Type B pancreatic cell (in vitro differentiated cells): Measurements from ENCODE around the gene ASB11. TPM values are rescaled to one million over a fixed set of nuclear protein-coding genes. Genes with fewer than 3 reads are reported as not detected.
"Not testable (repeated sequence)": the region's sequence is repeated elsewhere in the genome, so short reads cannot be mapped to it uniquely, and the experiment has no call there.

Experiments
- DNase-seq: peaks from one replicate; pipeline ENCODE4 v3.0.0; 2021; ENCODE audit warnings: mixed read lengths; ENCODE audit not compliant: unreplicated experiment; ENCODE audit errors: extremely low spot score
- H3K27ac Mint-ChIP-seq: 2 replicates; pipeline ENCODE4 v1.8.0; 2021; ENCODE audit warnings: mild to moderate bottlenecking, mixed read lengths
- H3K27me3 Mint-ChIP-seq: 2 replicates; pipeline ENCODE4 v1.8.0; 2021; ENCODE audit warnings: mixed read lengths
- H3K36me3 Mint-ChIP-seq: 2 replicates; pipeline ENCODE4 v1.8.0; 2021; ENCODE audit warnings: mixed read lengths
- H3K4me1 Mint-ChIP-seq: one replicate; pipeline ENCODE4 v1.8.0; 2021; ENCODE audit warnings: mixed read lengths; ENCODE audit not compliant: unreplicated experiment
- H3K4me3 Mint-ChIP-seq: 2 replicates; pipeline ENCODE4 v1.8.0; 2021; ENCODE audit warnings: mild to moderate bottlenecking, mixed read lengths
- H3K9me3 Mint-ChIP-seq: 2 replicates; pipeline ENCODE4 v1.8.0; 2021; ENCODE audit warnings: mixed read lengths
- total RNA-seq: library from RNA; stranded (reverse); gene quantifications from 2 replicates; pipeline ENCODE4 v1.2.1, GENCODE V29; 2021; ENCODE audit warnings: low replicate concordance
- TF ChIP-seq, protein P1 (sequence below): fragments of 200-600 bp; sonication (generic); conservative IDR thresholded peaks from 2 replicates; pipeline ENCODE4 v1.5.0; 2021; ENCODE audit warnings: antibody characterized with exemption, mild to moderate bottlenecking

ASB11 gene
- total RNA-seq, 1 donor from 2014 or later, result 0.14 TPM

DNA sequence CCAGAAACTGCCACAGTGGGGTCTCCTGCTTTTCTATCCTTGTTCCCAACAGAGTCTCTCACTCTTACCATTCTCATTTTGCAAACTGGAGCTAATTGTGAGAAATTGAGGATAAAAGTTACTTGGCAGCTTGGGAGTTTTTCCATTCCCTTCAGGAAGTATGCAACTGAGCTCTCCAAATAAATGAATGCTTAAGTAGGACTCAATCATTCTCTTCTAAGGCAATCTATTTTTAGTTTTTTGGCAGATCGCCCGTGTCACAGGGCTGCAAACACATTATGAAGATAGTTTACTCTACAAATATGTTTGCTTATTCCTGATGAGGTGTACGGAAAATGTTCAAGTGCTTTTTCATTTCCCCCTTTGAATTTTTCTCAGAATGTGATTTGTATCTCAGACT is 5.3 kb downstream of the ASB11 start:
- no peaks in the 10 kb centered on the region for H3K36me3 Mint-ChIP-seq
- TF ChIP-seq, protein P1, sequence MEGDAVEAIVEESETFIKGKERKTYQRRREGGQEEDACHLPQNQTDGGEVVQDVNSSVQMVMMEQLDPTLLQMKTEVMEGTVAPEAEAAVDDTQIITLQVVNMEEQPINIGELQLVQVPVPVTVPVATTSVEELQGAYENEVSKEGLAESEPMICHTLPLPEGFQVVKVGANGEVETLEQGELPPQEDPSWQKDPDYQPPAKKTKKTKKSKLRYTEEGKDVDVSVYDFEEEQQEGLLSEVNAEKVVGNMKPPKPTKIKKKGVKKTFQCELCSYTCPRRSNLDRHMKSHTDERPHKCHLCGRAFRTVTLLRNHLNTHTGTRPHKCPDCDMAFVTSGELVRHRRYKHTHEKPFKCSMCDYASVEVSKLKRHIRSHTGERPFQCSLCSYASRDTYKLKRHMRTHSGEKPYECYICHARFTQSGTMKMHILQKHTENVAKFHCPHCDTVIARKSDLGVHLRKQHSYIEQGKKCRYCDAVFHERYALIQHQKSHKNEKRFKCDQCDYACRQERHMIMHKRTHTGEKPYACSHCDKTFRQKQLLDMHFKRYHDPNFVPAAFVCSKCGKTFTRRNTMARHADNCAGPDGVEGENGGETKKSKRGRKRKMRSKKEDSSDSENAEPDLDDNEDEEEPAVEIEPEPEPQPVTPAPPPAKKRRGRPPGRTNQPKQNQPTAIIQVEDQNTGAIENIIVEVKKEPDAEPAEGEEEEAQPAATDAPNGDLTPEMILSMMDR, result no peak
- H3K27ac Mint-ChIP-seq, result no peak overlapping the region
- no peaks in the 10 kb centered on the region for H3K27me3 Mint-ChIP-seq
- no peaks in the 10 kb centered on the region for H3K9me3 Mint-ChIP-seq
- no peaks in the 10 kb centered on the region for H3K4me1 Mint-ChIP-seq
- no peak for DNase-seq
- H3K4me3 Mint-ChIP-seq, result no peak overlapping the region

DNA sequence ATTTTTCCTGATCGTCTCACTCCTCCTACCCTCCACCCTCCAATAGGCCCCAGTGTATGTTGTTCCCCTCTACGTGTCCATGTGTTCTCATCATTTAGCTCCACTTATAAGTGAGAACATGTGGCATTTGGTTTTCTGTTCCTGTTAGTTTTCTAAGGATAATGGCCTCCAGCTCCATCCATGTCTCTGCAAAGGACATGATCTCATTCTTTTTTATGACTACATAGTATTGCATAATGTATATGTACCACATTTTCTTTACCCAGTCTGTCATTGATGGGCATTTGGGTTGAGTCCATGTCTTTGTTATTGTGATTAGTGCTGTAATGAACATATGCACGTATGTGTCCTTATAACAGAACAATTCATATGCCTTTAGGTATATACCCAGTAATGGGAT is 9.5 kb downstream of the ASB11 start:
- not testable (repeated sequence) for H3K9me3 Mint-ChIP-seq, H3K36me3 Mint-ChIP-seq, DNase-seq, H3K27ac Mint-ChIP-seq, H3K4me3 Mint-ChIP-seq, H3K27me3 Mint-ChIP-seq, H3K4me1 Mint-ChIP-seq

DNA sequence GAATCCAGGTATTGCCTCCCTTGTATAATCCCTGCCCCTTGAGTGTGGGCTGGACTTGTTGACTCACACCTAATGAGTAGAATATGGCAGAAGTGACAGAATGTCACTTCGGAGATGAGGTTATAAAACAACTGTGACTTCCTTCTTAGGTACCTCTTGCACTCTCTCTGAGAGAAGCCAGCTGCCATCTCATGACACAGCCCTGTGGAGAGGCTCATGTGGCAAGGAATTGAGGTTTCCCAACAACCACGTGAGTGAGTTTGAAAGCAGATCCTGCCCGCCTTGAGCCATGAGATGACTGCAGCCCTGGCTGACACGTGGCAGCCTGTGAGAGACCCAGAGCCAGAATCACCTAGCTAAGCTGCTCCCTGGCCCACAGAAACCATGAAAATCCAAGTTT is 13.5 kb downstream of the ASB11 start:
- no peak overlapping the region for H3K27ac Mint-ChIP-seq
- TF ChIP-seq, protein P1, result no peak
- no peak overlapping the region for H3K4me3 Mint-ChIP-seq
- H3K4me1 Mint-ChIP-seq, result peaks cover 19% of the 10 kb centered on the region
- H3K9me3 Mint-ChIP-seq, result no peaks in the 10 kb centered on the region
- DNase-seq, result no peak
- H3K27me3 Mint-ChIP-seq, result no peaks in the 10 kb centered on the region
- H3K36me3 Mint-ChIP-seq, result no peaks in the 10 kb centered on the region

DNA sequence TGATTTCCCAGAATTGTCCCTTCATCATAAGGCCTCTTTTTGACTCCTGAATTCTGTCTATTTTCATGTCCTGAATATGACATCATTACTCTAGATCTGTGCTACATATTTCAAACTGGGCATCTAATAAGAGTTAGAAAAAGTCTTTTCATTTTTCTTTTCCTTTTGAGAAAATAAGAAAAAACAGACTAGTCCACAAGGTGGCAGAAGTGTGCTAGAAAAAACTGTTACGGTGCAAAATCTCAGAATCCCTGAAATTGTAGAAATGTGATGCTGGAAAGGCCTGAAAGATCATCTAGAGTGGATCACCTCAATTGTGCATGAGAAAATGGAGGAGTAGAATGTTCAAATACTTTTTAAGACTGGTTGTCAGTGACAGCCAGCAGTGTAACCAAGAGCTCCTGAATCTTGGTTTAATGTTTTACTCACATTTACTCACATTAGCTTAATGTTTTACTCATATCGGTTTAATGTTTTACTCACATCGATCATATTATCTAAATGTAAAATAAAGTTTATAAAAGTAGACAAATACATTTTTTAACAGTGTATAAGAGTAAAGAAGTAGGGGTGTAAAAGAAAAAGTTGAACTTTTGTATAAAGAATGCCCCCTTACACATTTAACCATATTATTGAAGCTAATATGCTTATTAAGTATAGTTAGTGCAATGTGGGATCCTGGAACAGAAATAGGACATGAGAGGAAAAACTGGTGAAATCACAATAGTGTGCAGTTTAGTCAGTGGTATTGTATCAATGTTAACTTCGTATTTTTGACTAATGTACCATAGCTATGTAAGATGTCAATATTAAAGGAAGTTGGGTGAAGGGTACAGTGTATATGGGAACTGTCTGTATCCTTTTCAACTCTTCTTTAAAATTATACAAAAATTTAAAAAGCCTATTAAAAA is 15.2 kb downstream of the ASB11 start:
- Mint-ChIP-seq H3K9me3 (no peaks in the 10 kb centered on the region), H3K4me1 (peaks cover 19% of the 10 kb centered on the region), H3K36me3 (no peaks in the 10 kb centered on the region), H3K4me3 (peak overlapping the region; percentile 16), H3K27ac (peak overlapping the region; percentile 10), H3K27me3 (no peaks in the 10 kb centered on the region)
- DNase-seq, result no peak
- TF ChIP-seq, protein P1, result peak; percentile 80

DNA sequence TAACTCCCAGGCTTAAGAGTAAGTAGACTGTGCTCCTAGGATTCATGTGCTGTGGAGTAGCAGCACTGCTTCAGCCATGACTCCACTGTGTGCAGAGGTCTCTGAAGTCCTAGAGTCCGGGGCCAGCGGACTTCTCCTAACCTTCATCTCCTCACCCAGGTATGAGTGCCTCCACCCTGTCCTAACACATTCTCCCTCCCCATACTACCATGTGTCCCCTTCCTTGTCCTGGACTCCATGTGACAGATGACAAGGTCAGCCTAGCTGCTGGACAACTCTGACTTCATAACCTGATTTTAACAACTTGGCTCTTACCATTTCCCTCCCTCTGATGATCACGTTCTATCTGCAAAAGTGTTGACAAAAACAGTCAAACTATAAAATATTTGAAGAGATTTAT is 16.7 kb downstream of the ASB11 start:
- TF ChIP-seq, protein P1, result no peak
- Mint-ChIP-seq H3K36me3 (no peaks in the 10 kb centered on the region), H3K4me3 (no peak overlapping the region), H3K27ac (no peak overlapping the region), H3K4me1 (peaks cover 19% of the 10 kb centered on the region), H3K9me3 (no peaks in the 10 kb centered on the region), H3K27me3 (no peaks in the 10 kb centered on the region)
- no peak for DNase-seq

DNA sequence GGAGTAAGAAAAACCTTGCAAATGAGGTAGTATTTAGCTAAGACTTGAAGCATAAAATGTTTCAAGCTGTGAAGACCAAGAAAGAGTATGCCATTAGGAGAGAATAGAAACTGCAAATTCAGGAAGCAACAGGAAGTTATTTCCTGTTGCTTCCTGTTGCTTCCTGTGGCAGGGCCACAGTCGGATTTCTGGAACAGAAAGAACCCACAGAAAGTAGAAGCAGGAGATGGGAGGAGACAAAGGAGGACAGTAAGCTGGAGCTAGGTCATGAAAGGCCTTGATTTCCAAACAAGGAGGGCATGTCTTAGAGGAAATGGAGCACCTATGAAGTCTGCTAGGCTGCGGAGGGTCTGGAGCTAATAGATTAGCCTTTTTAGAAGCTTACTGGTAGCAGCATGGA is 17.2 kb downstream of the ASB11 start:
- Mint-ChIP-seq H3K27ac (no peak overlapping the region), H3K36me3 (no peaks in the 10 kb centered on the region), H3K4me3 (no peak overlapping the region), H3K27me3 (no peaks in the 10 kb centered on the region), H3K4me1 (peaks cover 19% of the 10 kb centered on the region), H3K9me3 (no peaks in the 10 kb centered on the region)
- DNase-seq, result no peak
- TF ChIP-seq, protein P1, result no peak
